ENCODE measurements around the gene CYP19A1. TPM values are rescaled to one million over a fixed set of nuclear protein-coding genes. Genes with fewer than 3 reads are reported as not detected.
A peak's percentile ranks its signal among the peaks of the same experiment; 100 is the strongest.

CYP19A1 gene
- 0.55 TPM for total RNA-seq
- long read RNA-seq: 0 reads

- ATAC-seq (no peak), DNase-seq (no peak)
- intact Hi-C loops (cut with micrococcal nuclease): no loop called here
Observed at GRCh38 chr15:51338496-51338895, at the start of gene CYP19A1. CYP19A1 (minus strand) TSS chr15:51338596; CDS start chr15:51242912, 95,684 bp downstream.

GRCh38 chr15:51387699-51388041 is 49.3 kb upstream of the CYP19A1 start:
- ATAC-seq: no peak
- intact Hi-C loops (cut with micrococcal nuclease): no loop called here
- DNase-seq: no peak

GRCh38 chr15:51386960-51387698 is 48.7 kb upstream of the CYP19A1 start:
- ATAC-seq (no peak), DNase-seq (no peak)
- intact Hi-C loops (cut with micrococcal nuclease): no loop called here

GRCh38 chr15:51386486-51386885 is 48.1 kb upstream of the CYP19A1 start:
- intact Hi-C loops (cut with micrococcal nuclease): no loop called here

GRCh38 chr15:51386029-51386428 is 47.6 kb upstream of the CYP19A1 start:
- ATAC-seq (no peak), DNase-seq (no peak)
- intact Hi-C loops (cut with micrococcal nuclease): no loop called here

More at GRCh38 chr15:51386486-51386885, 48.1 kb upstream of the CYP19A1 start:
- DNase-seq (no peak), ATAC-seq (no peak)

- intact Hi-C loops (cut with micrococcal nuclease): no loop called here
- DNase-seq (no peak), ATAC-seq (no peak)
Observed at GRCh38 chr15:51382787-51383186, 44.4 kb upstream of the CYP19A1 start.

GRCh38 chr15:51380999-51381806 is 42.8 kb upstream of the CYP19A1 start:
- DNase-seq (peak; percentile 39), ATAC-seq (peak; percentile 96)
- intact Hi-C loops (cut with micrococcal nuclease): loop anchor here (2.0 kb wide), 1 partner anchor 96 kb away; no protein-coding TSS in a partner anchor

- ATAC-seq: no peak
- DNase-seq: no peak
- intact Hi-C loops (cut with micrococcal nuclease): no loop called here
Observed at GRCh38 chr15:51379390-51379789, 41.0 kb upstream of the CYP19A1 start.

- ATAC-seq (no peak), DNase-seq (no peak)
- intact Hi-C loops (cut with micrococcal nuclease): no loop called here
Observed at GRCh38 chr15:51378406-51378805, 40.0 kb upstream of the CYP19A1 start.

- intact Hi-C loops (cut with micrococcal nuclease): no loop called here
- ATAC-seq (no peak), DNase-seq (no peak)
Observed at GRCh38 chr15:51377038-51377786, 38.8 kb upstream of the CYP19A1 start.

- DNase-seq (no peak), ATAC-seq (no peak)
- intact Hi-C loops (cut with micrococcal nuclease): no loop called here
Observed at GRCh38 chr15:51375966-51376640, 37.7 kb upstream of the CYP19A1 start.

GRCh38 chr15:51374131-51374530 is 35.7 kb upstream of the CYP19A1 start:
- ATAC-seq: no peak
- DNase-seq: no peak
- intact Hi-C loops (cut with micrococcal nuclease): no loop called here

GRCh38 chr15:51371266-51371665 is 32.9 kb upstream of the CYP19A1 start:
- DNase-seq: no peak
- intact Hi-C loops (cut with micrococcal nuclease): no loop called here
- ATAC-seq: no peak

GRCh38 chr15:51369451-51369761 is 31.0 kb upstream of the CYP19A1 start:
- intact Hi-C loops (cut with micrococcal nuclease): no loop called here
- DNase-seq: no peak

GRCh38 chr15:51368751-51369450 is 30.5 kb upstream of the CYP19A1 start:
- ATAC-seq: no peak
- intact Hi-C loops (cut with micrococcal nuclease): no loop called here
- no peak for DNase-seq

More at GRCh38 chr15:51369451-51369761, 31.0 kb upstream of the CYP19A1 start:
- no peak for ATAC-seq

GRCh38 chr15:51368307-51368706 is 29.9 kb upstream of the CYP19A1 start:
- DNase-seq (no peak), ATAC-seq (peak; percentile 54)
- intact Hi-C loops (cut with micrococcal nuclease): no loop called here

GRCh38 chr15:51367322-51367976 is 29.1 kb upstream of the CYP19A1 start:
- ATAC-seq: peak; percentile 67

GRCh38 chr15:51366920-51367319 is 28.5 kb upstream of the CYP19A1 start:
- DNase-seq (no peak), ATAC-seq (peak; percentile 81)
- intact Hi-C loops (cut with micrococcal nuclease): no loop called here

More at GRCh38 chr15:51367322-51367976, 29.1 kb upstream of the CYP19A1 start:
- no peak for DNase-seq
- intact Hi-C loops (cut with micrococcal nuclease): no loop called here

All from left ventricle myocardium superior (tissue), 1 donor.